IMR-90 (cell line): ENCODE measurements around the gene SPARCL1. TPM values are rescaled to one million over a fixed set of nuclear protein-coding genes. Genes with fewer than 3 reads are reported as not detected.

ENCODE experiments used
- ATAC-seq: fragments of 200-7000 bp; cut with Tn5 transposase; 2 replicates; pipeline ENCODE4 v1.9.1; 2020; ENCODE audit warnings: low read depth, mild to moderate bottlenecking, moderate library complexity
- BruUV-seq: library from RNA; stranded (reverse); fragments of 400-500 nt; replicated peaks from 2 replicates; lab custom pipeline; 2021; lab: Mats Ljungman, UMichigan
- CTCF ChIA-PET: fragments of 300-600 bp; formaldehyde crosslinking; extraction: SDS; loops from one replicate; lab custom pipeline; 2021; ENCODE audit warnings: antibody characterized with exemption; lab: Yijun Ruan, JAX
- POLR2A ChIA-PET: fragments of 300-600 bp; sonication (Branson Sonifier 250); formaldehyde crosslinking; loops from one replicate; lab custom pipeline; 2022; ENCODE audit warnings: antibody characterized with exemption; ENCODE audit not compliant: unreplicated experiment; lab: Charles Lee
- DNase-seq: peaks from one replicate; pipeline ENCODE4 v3.0.0; 2013
- H2AFZ ChIP-seq: replicated peaks from 2 replicates; pipeline ENCODE3; 2013; ENCODE audit warnings: low read length, mild to moderate bottlenecking; ENCODE audit not compliant: poor library complexity
- H2AK5ac ChIP-seq: 2 replicates; pipeline ENCODE4 v1.6.1; 2013; ENCODE audit warnings: low read depth, low read length, inconsistent platforms
- H2AK9ac ChIP-seq: replicated peaks from 2 replicates; pipeline ENCODE3; 2013; ENCODE audit warnings: mild to moderate bottlenecking, low read depth, low read length, moderate library complexity; ENCODE audit not compliant: poor library complexity
- H2BK120ac ChIP-seq: 2 replicates; pipeline ENCODE4 v1.6.1; 2013; ENCODE audit warnings: low read depth, low read length, inconsistent platforms
- H2BK15ac ChIP-seq: 3 replicates; pipeline ENCODE4 v1.6.1; 2013; ENCODE audit warnings: low read depth, low read length, inconsistent platforms
- H2BK20ac ChIP-seq: 2 replicates; pipeline ENCODE4 v1.6.1; 2013; ENCODE audit warnings: low read depth, mild to moderate bottlenecking, inconsistent platforms, low read length, moderate library complexity
- H2BK5ac ChIP-seq: 2 replicates; pipeline ENCODE4 v1.6.1; 2013; ENCODE audit warnings: mild to moderate bottlenecking, low read depth, low read length, inconsistent platforms; ENCODE audit not compliant: poor library complexity, severe bottlenecking
- H3K14ac ChIP-seq: replicated peaks from 2 replicates; pipeline ENCODE4 v1.6.1; 2013; ENCODE audit warnings: low read depth, low read length, inconsistent platforms
- H3K18ac ChIP-seq: 2 replicates; pipeline ENCODE4 v1.6.1; 2013; ENCODE audit warnings: low read depth, low read length, control low read depth
- H3K23ac ChIP-seq: 2 replicates; pipeline ENCODE4 v1.6.1; 2013; ENCODE audit warnings: low read depth, low read length, inconsistent platforms
- H3K27ac ChIP-seq: 2 replicates; pipeline ENCODE4 v1.5.1; 2013; ENCODE audit warnings: mild to moderate bottlenecking, control low read depth, low read length; ENCODE audit not compliant: insufficient read depth
- H3K27me3 ChIP-seq: 2 replicates; pipeline ENCODE4 v1.6.1; 2013; ENCODE audit warnings: low read length; ENCODE audit not compliant: control insufficient read depth, insufficient read depth
- H3K36me3 ChIP-seq: 2 replicates; pipeline ENCODE4 v1.6.1; 2013; ENCODE audit warnings: low read length, mixed read lengths; ENCODE audit not compliant: control insufficient read depth, insufficient read depth
- H3K4ac ChIP-seq: 2 replicates; pipeline ENCODE4 v1.6.1; 2013; ENCODE audit warnings: low read depth, low read length, inconsistent platforms
- H3K4me1 ChIP-seq: 2 replicates; pipeline ENCODE4 v1.6.1; 2013; ENCODE audit warnings: low read length, mixed read lengths; ENCODE audit not compliant: control insufficient read depth, insufficient read depth
- H3K4me2 ChIP-seq: 2 replicates; pipeline ENCODE4 v1.6.1; 2013; ENCODE audit warnings: low read depth, mild to moderate bottlenecking, control low read depth, low read length, moderate library complexity
- H3K4me3 ChIP-seq: 2 replicates; pipeline ENCODE4 v1.5.1; 2013; ENCODE audit warnings: low read depth, mild to moderate bottlenecking, control low read depth, low read length, moderate library complexity; ENCODE audit not compliant: insufficient read depth
- H3K56ac ChIP-seq: 2 replicates; pipeline ENCODE4 v1.6.1; 2013; ENCODE audit warnings: low read length, inconsistent platforms; ENCODE audit not compliant: insufficient read depth; ENCODE audit errors: extremely low read depth
- H3K79me1 ChIP-seq, 2 experiments: 2 replicates each; pipeline ENCODE4 v1.6.1; 2013; ENCODE audit warnings: low read length in 2 of 2, inconsistent platforms in 1 of 2, low read depth in 1 of 2
- H3K9ac ChIP-seq: 2 replicates; pipeline ENCODE4 v1.6.1; 2013; ENCODE audit warnings: low read depth, low read length, control low read depth
- H3K9me1 ChIP-seq: 2 replicates; pipeline ENCODE4 v1.6.1; 2013; ENCODE audit warnings: low read length, inconsistent platforms; ENCODE audit not compliant: insufficient read depth
- H3K9me3 ChIP-seq: 2 replicates; pipeline ENCODE4 v1.6.1; 2013; ENCODE audit warnings: low read length; ENCODE audit not compliant: control insufficient read depth, insufficient read depth
- H4K20me1 ChIP-seq: 2 replicates; pipeline ENCODE4 v1.6.1; 2013; ENCODE audit warnings: low read length, inconsistent platforms; ENCODE audit not compliant: insufficient read depth
- H4K5ac ChIP-seq: 2 replicates; pipeline ENCODE4 v1.6.1; 2013; ENCODE audit warnings: mild to moderate bottlenecking, low read depth, low read length, control low read depth
- H4K8ac ChIP-seq, 2 experiments: 2 replicates each; pipeline ENCODE4 v1.6.1; 2013; ENCODE audit warnings: low read depth in 2 of 2, low read length in 2 of 2, control low read depth in 1 of 2, inconsistent platforms in 1 of 2
- H4K91ac ChIP-seq: 2 replicates; pipeline ENCODE4 v1.6.1; 2013; ENCODE audit warnings: low read depth, low read length, inconsistent platforms; ENCODE audit not compliant: insufficient read depth
- CEBPB ChIP-seq: IDR thresholded peaks from 2 replicates; pipeline ENCODE4 v1.6.1; 2012; ENCODE audit warnings: low read depth, low read length, improper control_type of control experiment
- CHD1 ChIP-seq: IDR thresholded peaks from 2 replicates; pipeline ENCODE4 v1.6.1; 2012; ENCODE audit warnings: low read depth, low read length, improper control_type of control experiment
- MAFK ChIP-seq: IDR thresholded peaks from 2 replicates; pipeline ENCODE4 v1.6.1; 2012; ENCODE audit warnings: low read depth, low read length, improper control_type of control experiment
- MAZ ChIP-seq: IDR thresholded peaks from 2 replicates; pipeline ENCODE4 v1.6.1; 2012; ENCODE audit warnings: low read depth, mild to moderate bottlenecking, low read length, improper control_type of control experiment, moderate library complexity, borderline replicate concordance
- RAD21 ChIP-seq: IDR thresholded peaks from 2 replicates; pipeline ENCODE4 v1.6.1; 2012; ENCODE audit warnings: low read length, improper control_type of control experiment
- RCOR1 ChIP-seq: IDR thresholded peaks from 2 replicates; pipeline ENCODE4 v1.6.1; 2012; ENCODE audit warnings: mild to moderate bottlenecking, low read length, improper control_type of control experiment; ENCODE audit not compliant: insufficient replicate concordance
- RFX5 ChIP-seq: IDR thresholded peaks from 2 replicates; pipeline ENCODE4 v1.8.0; 2012; ENCODE audit warnings: low read depth, mild to moderate bottlenecking, low read length, moderate library complexity
- WGBS, 2 experiments: methylation state at CpG; one replicate each; pipeline versions ENCODE4 v1.1.5 to v1.1.7; 2013; ENCODE audit warnings: missing lambda C conversion rate in 2 of 2; ENCODE audit not compliant: insufficient read length in 1 of 2; ENCODE audit errors: extremely low coverage in 2 of 2; 5-methylcytosine and 5-hydroxymethylcytosine counted together
- dilution Hi-C: fragments of 300-500 bp; cut with HindIII; formaldehyde crosslinking; loops from one replicate; pipeline ENCODE4 v1.14.3; 2018; ENCODE audit warnings: low sequenced_read_pairs; ENCODE audit not compliant: unreplicated experiment
- in situ Hi-C: fragments of 300-500 bp; cut with MboI; formaldehyde crosslinking; loops from 3 replicates; pipeline ENCODE4 v1.14.3; 2019; ENCODE audit warnings: low sequenced_read_pairs, inconsistent platforms, mixed read lengths
- intact Hi-C: fragments of 100-400 bp; cut with micrococcal nuclease; formaldehyde crosslinking; loops from 2 replicates; pipeline ENCODE4 v1.10.0; 2022
- polyA plus RNA-seq, 3 experiments: library from polyadenylated mRNA; depleted of rRNA; stranded (reverse); fragments of >200 nt; gene quantifications; 2 replicates each; pipeline ENCODE4 v1.2.3, GENCODE V29; 2012; ENCODE audit warnings: low replicate concordance in 1 of 3
- total RNA-seq: library from RNA; depleted of rRNA; stranded (reverse); fragments of >200 nt; gene quantifications from 2 replicates; pipeline ENCODE4 v1.2.3, GENCODE V29; 2012
- TF ChIP-seq, protein P1 (sequence below): fragments of 150-350 bp; IDR thresholded peaks from 2 replicates; pipeline ENCODE4 v1.6.1; 2016; ENCODE audit warnings: low read depth, mild to moderate bottlenecking, low read length, moderate library complexity, borderline replicate concordance

Gene SPARCL1
- total and polyA plus RNA-seq, 2 of the 4 experiments (the other 2 are of a cell fraction), result not detected

DNA sequence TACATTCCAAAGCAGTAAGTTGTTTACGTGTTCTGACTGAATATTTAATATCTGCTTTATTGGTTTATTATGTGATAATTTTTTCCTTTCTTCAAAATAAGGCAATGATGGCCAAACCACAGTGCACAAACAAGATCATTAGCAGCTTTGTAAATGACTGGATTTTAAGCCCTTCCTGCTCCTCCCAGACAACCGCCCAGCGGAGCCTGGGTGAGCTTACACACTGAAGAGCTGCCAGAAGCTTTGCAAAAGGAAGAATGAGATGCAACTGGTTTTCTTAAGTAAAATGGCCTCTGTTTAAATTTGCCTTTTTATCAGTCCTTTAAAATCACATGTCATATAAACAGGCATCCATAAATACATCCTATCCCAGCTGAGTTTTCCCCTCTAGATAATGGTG lies 52.2 kb downstream of the SPARCL1 start:
- H2BK5ac ChIP-seq, result no peak overlapping the region
- H3K4ac ChIP-seq, result no peak overlapping the region
- H3K4me1 ChIP-seq, result no peaks in the 10 kb centered on the region
- ATAC-seq (no peak), DNase-seq (no peak)
- H3K27ac ChIP-seq, result no peak overlapping the region
- no peak overlapping the region for H2BK120ac ChIP-seq
- in situ Hi-C loops, result no loop called here
- H2AFZ ChIP-seq, result no peak overlapping the region
- no peaks in the 10 kb centered on the region for H4K20me1 ChIP-seq
- no peak overlapping the region for H3K56ac ChIP-seq
- no peak overlapping the region for H3K18ac ChIP-seq
- H3K4me2 ChIP-seq, result no peak overlapping the region
- H3K4me3 ChIP-seq, result no peak overlapping the region
- H2BK15ac ChIP-seq, result no peak overlapping the region
- no CpG with 5 or more reads among the region's 3 CpGs for WGBS, 2 experiments
- dilution Hi-C loops, result no loop called here
- intact Hi-C loops, result no loop called here
- no peak overlapping the region for H3K14ac ChIP-seq
- H3K9ac ChIP-seq, result no peak overlapping the region
- H2BK20ac ChIP-seq, result no peak overlapping the region
- ChIA-PET CTCF (interaction anchor here (0.6 kb wide), 1 partner anchor 440 kb away, joined by 3 read pairs; no protein-coding TSS in a partner anchor), POLR2A (no interaction called here)
- H3K36me3 ChIP-seq, result no peaks in the 10 kb centered on the region
- H4K8ac ChIP-seq, result no peak overlapping the region
- no peak overlapping the region for H4K91ac ChIP-seq
- TF ChIP-seq, protein P1, sequence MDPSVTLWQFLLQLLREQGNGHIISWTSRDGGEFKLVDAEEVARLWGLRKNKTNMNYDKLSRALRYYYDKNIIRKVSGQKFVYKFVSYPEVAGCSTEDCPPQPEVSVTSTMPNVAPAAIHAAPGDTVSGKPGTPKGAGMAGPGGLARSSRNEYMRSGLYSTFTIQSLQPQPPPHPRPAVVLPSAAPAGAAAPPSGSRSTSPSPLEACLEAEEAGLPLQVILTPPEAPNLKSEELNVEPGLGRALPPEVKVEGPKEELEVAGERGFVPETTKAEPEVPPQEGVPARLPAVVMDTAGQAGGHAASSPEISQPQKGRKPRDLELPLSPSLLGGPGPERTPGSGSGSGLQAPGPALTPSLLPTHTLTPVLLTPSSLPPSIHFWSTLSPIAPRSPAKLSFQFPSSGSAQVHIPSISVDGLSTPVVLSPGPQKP, result no peak
- TF ChIP-seq RCOR1 (no peak), CHD1 (no peak), MAZ (no peak), RAD21 (no peak), RFX5 (no peak), CEBPB (no peak), MAFK (no peak)
- H3K23ac ChIP-seq, result no peak overlapping the region
- no peak overlapping the region for H2AK5ac ChIP-seq
- no TSS peak for BruUV-seq
- no peak overlapping the region for H2AK9ac ChIP-seq
- no peaks in the 10 kb centered on the region for H3K9me1 ChIP-seq
- H3K79me1 ChIP-seq, result no peaks in the 10 kb centered on the region
- no peaks in the 10 kb centered on the region for H3K27me3 ChIP-seq
- no peak overlapping the region for H4K5ac ChIP-seq
- no peaks in the 10 kb centered on the region for H3K9me3 ChIP-seq
